ENCODE data around the gene ZNF281. TPM values are rescaled to one million over a fixed set of nuclear protein-coding genes. Genes with fewer than 3 reads are reported as not detected.
"Not testable (repeated sequence)": the region's sequence is repeated elsewhere in the genome, so short reads cannot be mapped to it uniquely, and the experiment has no call there.

Gene ZNF281
- total RNA-seq, 4 donors from 2014 or later: 13.0 to 18.7 (median 15.6) TPM

- DNase-seq (ENCODE audit: low spot score) (no peak), ATAC-seq (ENCODE audit: low FRiP score) (no peak)
- TF ChIP-seq CTCF (IDR thresholded peaks at IDR 0.05): no peak
Measured at GRCh38 chr1:200359610-200360163, 50.1 kb downstream of the ZNF281 start.

DNA sequence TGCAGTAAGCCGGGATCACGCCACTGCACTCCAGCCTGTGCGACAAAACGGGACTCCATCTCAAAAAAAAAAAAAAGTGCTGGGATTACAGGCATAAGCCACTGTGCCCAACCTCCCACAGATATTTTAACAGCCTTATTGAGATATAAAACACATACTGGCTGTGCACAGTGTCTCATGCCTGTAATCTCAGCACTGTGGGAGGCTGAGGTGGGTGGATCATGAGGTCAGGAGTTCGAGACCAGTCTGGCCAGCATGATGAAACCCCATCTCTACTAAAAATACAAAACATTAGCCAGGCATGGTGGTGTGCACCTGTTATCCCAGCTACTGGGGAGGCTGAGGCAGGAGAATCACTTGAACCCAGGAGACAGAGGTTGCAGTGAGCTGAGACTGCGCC, 51.9 kb downstream of the ZNF281 start:
- ATAC-seq (ENCODE audit: low FRiP score); DNase-seq (ENCODE audit: low spot score): not testable (repeated sequence)

DNA sequence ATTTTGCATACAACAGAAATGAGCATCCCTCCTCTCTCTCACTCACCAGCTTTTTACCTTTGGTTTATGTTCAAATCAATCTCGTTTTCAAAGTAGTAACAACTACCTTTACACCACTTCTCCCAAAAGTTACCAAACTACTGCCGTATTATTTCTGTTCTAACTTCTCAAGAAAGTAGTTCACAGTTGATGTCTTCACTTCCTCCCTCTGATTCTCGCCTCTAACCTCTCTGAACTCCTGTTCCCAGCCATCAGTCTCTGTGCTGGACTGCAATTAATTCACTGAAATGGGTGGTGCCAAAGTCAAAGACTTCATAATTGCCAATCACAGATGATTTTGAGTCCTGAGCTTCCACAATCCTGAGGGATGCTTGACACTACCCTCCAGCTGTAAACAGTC, 54.0 kb downstream of the ZNF281 start:
- DNase-seq (ENCODE audit: low spot score) (no peak), ATAC-seq (ENCODE audit: low FRiP score) (no peak)
- no peak for TF ChIP-seq CTCF (IDR thresholded peaks at IDR 0.05)

Other genes starting within 250 kb of the ZNF281 start
- gene KIF14, start 210.7 kb upstream of the ZNF281 start, total RNA-seq: 1 to 10 TPM in 1 of 4 donors, under 1 TPM in 3; 0.16 to 1.1 (median 0.23) TPM